DND-41 (cell line): ENCODE measurements around the gene CSN3.

Experiments used
- ATAC-seq: fragments of 200-7000 bp; cut with Tn5 transposase; 3 replicates; pipeline ENCODE4 v1.9.1; 2021; ENCODE audit warnings: low read depth; ENCODE audit not compliant: insufficient read depth
- DNase-seq: peaks from one replicate; pipeline ENCODE4 v3.0.0-alpha.2; 2020
- H2AFZ ChIP-seq: 2 replicates; pipeline ENCODE4 v1.6.0; 2012; ENCODE audit warnings: low read depth, low read length
- H3K27ac ChIP-seq: 2 replicates; pipeline ENCODE4 v1.5.1; 2012; ENCODE audit warnings: low read length, inconsistent platforms
- H3K27me3 ChIP-seq: fragments of 200-600 bp; sonication (generic); 2 replicates; pipeline ENCODE4 v1.6.0; 2012; ENCODE audit warnings: low read length, mild to moderate bottlenecking, inconsistent platforms; ENCODE audit not compliant: insufficient read depth, poor library complexity
- H3K36me3 ChIP-seq: 2 replicates; pipeline ENCODE4 v1.5.1; 2012; ENCODE audit warnings: low read length, inconsistent platforms; ENCODE audit not compliant: insufficient read depth
- H3K4me1 ChIP-seq: 2 replicates; pipeline ENCODE4 v1.5.1; 2012; ENCODE audit warnings: mild to moderate bottlenecking, low read length; ENCODE audit not compliant: insufficient read depth
- H3K4me2 ChIP-seq: 2 replicates; pipeline ENCODE4 v1.6.0; 2012; ENCODE audit warnings: mild to moderate bottlenecking, moderate library complexity, low read length, inconsistent platforms; ENCODE audit not compliant: insufficient read depth
- H3K4me3 ChIP-seq, 2 experiments: fragments of 200-600 bp in 1 of 2; shearing (Covaris generic) in 1 of 2; 2 replicates each; pipeline ENCODE4 v1.5.1; 2012 to 2016; ENCODE audit warnings: inconsistent platforms in 2 of 2, low read length in 2 of 2, mild to moderate bottlenecking in 2 of 2, low read depth in 1 of 2, moderate library complexity in 1 of 2
- H3K79me2 ChIP-seq: 2 replicates; pipeline ENCODE4 v1.6.0; 2012; ENCODE audit warnings: low read length, inconsistent platforms; ENCODE audit not compliant: insufficient read depth
- H3K9ac ChIP-seq: 2 replicates; pipeline ENCODE4 v1.6.0; 2012; ENCODE audit warnings: low read depth, mild to moderate bottlenecking, inconsistent platforms, low read length, moderate library complexity
- H3K9me3 ChIP-seq: 2 replicates; pipeline ENCODE4 v1.5.1; 2012; ENCODE audit warnings: low read length, moderate library complexity, mild to moderate bottlenecking, inconsistent platforms; ENCODE audit not compliant: insufficient read depth, severe bottlenecking
- H4K20me1 ChIP-seq: 2 replicates; pipeline ENCODE4 v1.6.0; 2012; ENCODE audit warnings: low read length; ENCODE audit not compliant: insufficient read depth
- CTCF ChIP-seq: IDR thresholded peaks from 2 replicates; pipeline ENCODE4 v1.5.1; 2012; ENCODE audit warnings: borderline replicate concordance, low read length, moderate library complexity, mild to moderate bottlenecking; ENCODE audit not compliant: poor library complexity, severe bottlenecking; ENCODE audit errors: extremely low read depth
- EZH2 ChIP-seq: IDR thresholded peaks from 3 replicates; pipeline ENCODE4 v1.6.1; 2012; ENCODE audit warnings: borderline replicate concordance, low read depth, mild to moderate bottlenecking, moderate library complexity, low read length, inconsistent platforms; ENCODE audit not compliant: severe bottlenecking

Gene CSN3

GRCh38 chr4:70291341-70291740, 48.9 kb downstream of the CSN3 start:
- Histone ChIP-seq H4K20me1 (no peaks in the 10 kb centered on the region), H3K4me1 (no peaks in the 10 kb centered on the region), H2AFZ (no peak overlapping the region), H3K27me3 (no peaks in the 10 kb centered on the region), H3K4me2 (no peak overlapping the region), H3K27ac (no peak overlapping the region), H3K79me2 (no peaks in the 10 kb centered on the region), H3K9me3 (no peaks in the 10 kb centered on the region), H3K4me3 (no peak overlapping the region), H3K36me3 (no peaks in the 10 kb centered on the region), H3K9ac (no peak overlapping the region)
- TF ChIP-seq EZH2 (no peak), CTCF (no peak)
- no peak for DNase-seq
- no peak for ATAC-seq

GRCh38 chr4:70297576-70297975, 55.2 kb downstream of the CSN3 start:
- no peak for ATAC-seq
- Histone ChIP-seq H3K36me3 (no peaks in the 10 kb centered on the region), H3K4me2 (no peak overlapping the region), H3K9ac (no peak overlapping the region), H3K9me3 (no peaks in the 10 kb centered on the region), H2AFZ (no peak overlapping the region), H3K27me3 (no peaks in the 10 kb centered on the region), H4K20me1 (no peaks in the 10 kb centered on the region), H3K79me2 (no peaks in the 10 kb centered on the region), H3K4me3 (no peak overlapping the region), H3K27ac (no peak overlapping the region), H3K4me1 (no peaks in the 10 kb centered on the region)
- no peak for TF ChIP-seq EZH2
- TF ChIP-seq CTCF, result no peak
- no peak for DNase-seq

- no peaks in the 10 kb centered on the region for H4K20me1 ChIP-seq
- no peak overlapping the region for H3K4me2 ChIP-seq
- no peak overlapping the region for H2AFZ ChIP-seq
- no peaks in the 10 kb centered on the region for H3K9me3 ChIP-seq
- H3K4me1 ChIP-seq, result no peaks in the 10 kb centered on the region
- H3K27me3 ChIP-seq, result no peaks in the 10 kb centered on the region
- no peaks in the 10 kb centered on the region for H3K79me2 ChIP-seq
- no peak for TF ChIP-seq EZH2
- no peak for TF ChIP-seq CTCF
- DNase-seq, result no peak
- H3K9ac ChIP-seq, result no peak overlapping the region
- no peak overlapping the region for H3K4me3 ChIP-seq
- ATAC-seq, result no peak
- no peaks in the 10 kb centered on the region for H3K36me3 ChIP-seq
- H3K27ac ChIP-seq, result no peak overlapping the region
These were observed 55.7 kb downstream of the CSN3 start for GRCh38 chr4:70298051-70298450.

- Histone ChIP-seq H3K9me3 (no peaks in the 10 kb centered on the region), H3K4me1 (no peaks in the 10 kb centered on the region), H3K4me3 (no peak overlapping the region), H3K27ac (no peak overlapping the region), H3K36me3 (no peaks in the 10 kb centered on the region), H2AFZ (no peak overlapping the region), H3K27me3 (no peaks in the 10 kb centered on the region), H3K79me2 (no peaks in the 10 kb centered on the region), H3K4me2 (no peak overlapping the region), H4K20me1 (no peaks in the 10 kb centered on the region), H3K9ac (no peak overlapping the region)
- ATAC-seq (no peak), DNase-seq (no peak)
- no peak for TF ChIP-seq EZH2
- no peak for TF ChIP-seq CTCF
These were observed 57.2 kb downstream of the CSN3 start for GRCh38 chr4:70299643-70300042.
